HG03097 (cell line): Measurements from ENCODE around the gene DTD1.

Source experiments
- ATAC-seq: cut with Tn5 transposase; IDR thresholded peaks from one replicate; pipeline ENCODE4 v1.9.1; 2021; ENCODE audit not compliant: unreplicated experiment, low FRiP score

DTD1 gene

GRCh38 chr20:18698735-18699380 is 111.0 kb downstream of the DTD1 start:
- no peak for ATAC-seq

- ATAC-seq, result no peak
These were observed 114.1 kb downstream of the DTD1 start for GRCh38 chr20:18701969-18702368.

DNA sequence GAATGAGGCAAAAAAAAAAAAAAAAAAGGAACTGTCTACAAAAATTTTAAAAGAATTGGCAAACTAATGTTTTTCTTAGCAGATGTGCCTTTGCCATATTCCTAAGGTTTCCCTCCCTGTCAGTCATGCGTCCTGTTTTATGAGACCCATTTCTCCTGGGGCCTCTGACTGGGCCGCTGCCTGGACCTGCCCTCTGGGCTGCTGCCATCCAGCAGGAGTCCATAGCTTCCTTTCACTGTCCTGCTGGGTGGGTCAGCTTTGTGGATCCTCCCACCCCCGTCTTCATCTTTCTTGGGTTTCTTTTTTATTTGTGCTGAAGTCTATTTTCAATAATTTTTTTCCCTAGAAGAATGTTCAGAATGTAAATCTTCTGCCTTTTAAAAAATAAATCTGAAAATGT is 114.9 kb downstream of the DTD1 start:
- ATAC-seq, result no peak

DNA sequence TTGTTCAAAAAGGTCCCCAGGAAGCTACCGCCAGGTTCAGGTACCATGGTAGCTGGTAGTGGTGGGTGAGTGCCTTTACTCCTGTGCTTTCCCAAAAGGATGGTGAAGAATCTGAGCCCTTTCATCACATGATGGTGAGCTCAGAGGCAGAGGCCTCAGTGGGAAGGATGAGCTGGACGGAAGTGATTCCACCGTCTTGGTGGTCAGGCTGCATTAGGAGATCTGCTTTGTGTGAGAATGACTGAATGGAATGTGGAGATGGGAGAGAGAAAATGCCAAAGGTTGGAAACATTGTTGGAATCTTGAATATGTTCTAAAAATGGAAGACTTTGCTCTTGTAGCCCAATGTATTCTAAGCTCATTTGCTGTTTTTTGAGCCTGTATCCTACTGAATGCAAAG is 117.6 kb downstream of the DTD1 start:
- no peak for ATAC-seq

- no peak for ATAC-seq
These were observed 118.1 kb downstream of the DTD1 start for GRCh38 chr20:18705910-18706309.

DNA sequence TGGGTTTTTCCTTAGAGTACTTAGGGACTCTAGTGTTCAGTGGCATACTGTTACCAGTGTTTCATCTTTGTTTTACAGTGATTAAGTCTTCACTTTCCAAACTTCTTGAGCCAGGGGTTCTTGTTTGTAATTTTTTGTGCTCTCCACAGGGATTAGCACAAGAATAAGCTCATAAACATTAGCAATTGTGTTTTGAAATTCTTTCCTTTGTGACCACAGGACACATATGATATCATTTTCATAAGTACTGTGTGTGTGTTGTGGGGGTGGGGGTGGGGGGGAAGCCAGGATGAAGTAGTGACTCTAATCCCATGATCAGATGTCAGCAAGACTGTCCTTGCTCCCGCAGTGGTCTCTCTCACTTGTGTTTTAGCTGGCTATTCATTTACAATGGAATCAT is 124.3 kb downstream of the DTD1 start:
- ATAC-seq, result no peak

DNA sequence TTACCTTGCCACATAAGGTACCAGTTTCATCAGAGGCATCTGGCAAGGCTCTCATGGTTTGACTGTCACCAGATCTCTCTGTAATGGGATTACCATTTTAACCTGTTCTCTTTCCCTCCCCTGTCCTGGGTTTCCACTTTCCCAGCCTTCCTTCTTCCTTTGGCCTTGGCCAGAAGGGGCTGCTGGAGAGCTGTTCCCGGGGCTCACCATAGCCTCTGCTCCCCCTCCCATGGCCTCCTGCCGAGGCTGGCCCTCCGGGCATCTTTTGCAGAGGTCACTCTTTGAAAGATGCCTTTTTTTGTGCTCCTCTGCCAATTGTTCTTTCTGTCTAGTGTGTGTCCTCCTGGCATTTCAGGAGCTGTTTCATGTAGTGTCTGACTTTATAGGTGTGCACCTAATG is 125.0 kb downstream of the DTD1 start:
- ATAC-seq, result no peak

GRCh38 chr20:18715564-18715963 is 127.7 kb downstream of the DTD1 start:
- no peak for ATAC-seq

GRCh38 chr20:18717062-18717461 is 129.2 kb downstream of the DTD1 start:
- ATAC-seq, result no peak

GRCh38 chr20:18718129-18718528 is 130.3 kb downstream of the DTD1 start:
- no peak for ATAC-seq

DNA sequence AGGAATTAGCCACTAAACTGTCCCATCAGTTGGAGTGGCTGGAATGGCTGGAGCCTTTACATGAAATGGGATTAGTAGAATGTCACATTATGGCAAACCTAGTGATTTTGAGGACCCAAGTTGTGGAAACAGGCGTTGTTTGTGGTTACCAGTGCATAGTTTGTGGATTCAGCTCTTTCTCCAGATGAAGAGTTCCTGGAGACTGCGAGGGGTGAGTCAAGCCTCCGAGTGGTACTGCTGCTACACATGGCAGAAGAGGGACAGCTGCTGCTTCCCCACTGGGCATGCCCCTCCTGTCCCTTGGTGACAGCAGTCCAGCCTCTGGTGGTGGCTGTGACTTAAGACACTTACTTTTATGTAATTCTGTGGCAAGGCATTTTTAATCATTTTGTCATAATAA is 131.6 kb downstream of the DTD1 start:
- ATAC-seq, result no peak

GRCh38 chr20:18721551-18722115 is 133.8 kb downstream of the DTD1 start:
- ATAC-seq, result no peak

- no peak for ATAC-seq
These were observed 134.5 kb downstream of the DTD1 start for GRCh38 chr20:18722371-18722770.

GRCh38 chr20:18724077-18724476 is 136.2 kb downstream of the DTD1 start:
- ATAC-seq, result no peak

DNA sequence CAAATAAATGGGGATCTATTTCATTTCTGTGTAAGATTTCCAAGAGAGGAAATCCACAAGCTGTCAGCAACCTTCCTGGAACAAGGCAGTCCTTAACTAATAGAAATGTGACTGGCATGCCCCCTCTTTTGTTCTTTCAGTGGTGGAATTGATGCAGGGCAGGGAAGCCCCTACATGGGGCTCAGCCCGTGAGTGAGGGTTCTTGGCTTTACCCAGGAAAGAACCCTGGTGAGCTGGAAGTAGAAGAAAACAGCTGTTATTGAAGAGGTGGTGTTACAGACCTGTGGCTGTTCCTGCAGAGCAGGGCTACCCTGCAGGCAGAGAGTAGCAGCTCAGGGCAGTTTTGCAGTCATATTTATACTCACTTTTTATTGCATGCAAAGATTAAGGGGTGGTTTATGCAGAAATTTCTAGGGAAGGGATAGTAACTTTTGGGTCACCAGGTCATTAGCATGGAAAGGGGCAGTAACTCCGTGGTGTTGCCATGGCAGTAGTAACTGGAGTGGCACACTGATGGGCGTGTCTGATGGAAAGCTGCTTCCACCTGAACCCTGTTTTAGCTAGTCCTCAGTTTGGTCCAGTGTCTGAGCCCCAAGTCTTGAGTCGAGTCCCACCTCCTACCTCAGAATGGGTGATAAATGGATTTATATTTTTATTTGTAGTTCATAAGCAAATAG is 137.1 kb downstream of the DTD1 start:
- no peak for ATAC-seq

DNA sequence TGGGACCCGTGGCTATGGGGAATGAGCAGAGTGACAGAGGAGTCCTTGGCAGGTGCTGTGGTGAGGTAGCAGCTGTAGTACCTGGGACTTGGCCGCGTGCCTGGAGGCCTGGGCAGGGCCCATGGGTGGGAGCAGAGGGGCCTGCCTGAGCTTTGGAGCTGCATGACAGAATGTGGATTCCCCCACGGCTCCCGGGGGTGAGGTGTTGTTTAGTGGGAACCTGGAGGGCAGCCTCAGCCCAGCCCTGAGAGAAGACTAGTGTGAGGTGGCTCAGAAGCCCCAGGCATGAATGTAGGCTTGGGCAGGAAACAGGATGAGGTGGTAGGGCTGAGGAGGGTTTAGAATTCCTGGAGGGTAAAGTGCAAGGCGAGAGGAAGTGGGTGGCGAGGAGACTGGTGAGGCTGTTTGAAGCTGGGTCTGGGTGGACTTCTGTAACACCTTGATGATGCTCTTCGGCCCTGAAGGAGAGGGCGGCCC is 139.2 kb downstream of the DTD1 start:
- ATAC-seq, result no peak

DNA sequence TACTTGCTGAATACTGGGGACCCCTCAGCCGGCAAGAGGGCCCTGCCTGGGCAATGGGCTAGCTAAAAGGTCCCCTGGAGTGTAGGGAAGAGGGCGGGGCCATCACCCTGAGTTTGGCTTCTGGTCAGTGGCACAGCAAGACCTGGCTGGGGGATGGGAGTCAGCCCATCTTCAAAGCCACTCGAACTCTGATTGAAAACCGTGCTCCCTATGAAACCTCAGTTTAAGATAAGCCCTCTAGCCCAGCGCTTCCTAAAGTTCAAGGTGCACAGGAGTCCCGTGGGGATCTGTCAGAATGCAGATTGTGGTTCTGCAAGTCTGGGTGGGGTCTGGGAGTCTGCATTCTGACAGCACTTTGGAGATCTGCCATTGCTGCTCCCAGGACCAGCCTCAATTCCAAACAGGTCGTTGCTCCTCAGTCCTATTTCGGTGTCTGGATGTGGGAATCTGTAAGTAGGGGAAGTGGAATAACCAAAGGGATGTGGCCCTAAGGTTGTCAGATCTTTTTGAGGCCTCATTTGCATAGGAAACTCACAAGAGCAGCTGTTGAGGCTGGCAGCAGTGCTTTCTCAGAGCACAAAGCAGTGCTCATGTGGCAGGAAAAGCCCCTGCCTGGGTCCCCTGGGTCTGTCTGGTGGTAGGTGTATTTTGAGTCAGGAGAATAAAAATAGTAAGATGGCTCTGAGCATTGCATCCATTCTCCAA is 140.5 kb downstream of the DTD1 start:
- ATAC-seq, result peak; percentile 87

DNA sequence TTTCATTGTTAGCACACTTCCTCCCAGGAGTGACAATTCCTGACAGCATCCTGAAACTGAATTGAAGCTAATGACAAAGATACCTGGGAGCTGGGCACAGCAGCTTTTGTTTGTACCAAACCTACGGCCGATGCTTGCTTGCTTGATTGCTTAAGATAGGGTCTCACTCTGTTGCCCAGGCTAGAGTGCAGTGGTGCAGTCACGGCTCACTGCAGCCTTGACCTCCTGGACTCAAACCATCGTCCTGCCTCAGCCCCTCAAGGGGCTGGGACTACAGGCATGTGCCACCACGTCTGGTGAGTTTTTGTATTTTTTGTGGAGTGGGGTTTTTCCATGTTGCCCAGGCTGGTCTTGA is 141.0 kb downstream of the DTD1 start:
- ATAC-seq, result peak; percentile 33

GRCh38 chr20:18729231-18729825 is 141.5 kb downstream of the DTD1 start:
- no peak for ATAC-seq

DNA sequence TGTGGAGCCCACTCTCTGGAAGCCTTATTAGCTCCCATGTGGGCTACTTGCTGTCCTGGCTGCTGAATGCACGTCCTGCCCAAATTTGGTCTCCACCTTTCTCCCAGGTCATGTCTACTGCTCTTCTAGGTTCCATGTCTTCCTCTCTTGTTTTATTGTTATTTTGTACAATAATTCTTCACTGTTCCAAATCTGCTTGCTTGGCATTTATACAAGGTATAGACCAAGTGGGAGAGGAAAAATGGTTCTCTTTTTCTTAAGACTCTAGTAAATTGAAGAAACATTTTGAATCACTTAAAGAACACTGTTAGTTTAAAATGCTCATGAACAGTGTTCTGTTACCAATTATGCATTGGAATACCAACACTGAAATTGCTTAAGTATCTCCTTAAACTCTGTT is 144.1 kb downstream of the DTD1 start:
- ATAC-seq, result no peak

DNA sequence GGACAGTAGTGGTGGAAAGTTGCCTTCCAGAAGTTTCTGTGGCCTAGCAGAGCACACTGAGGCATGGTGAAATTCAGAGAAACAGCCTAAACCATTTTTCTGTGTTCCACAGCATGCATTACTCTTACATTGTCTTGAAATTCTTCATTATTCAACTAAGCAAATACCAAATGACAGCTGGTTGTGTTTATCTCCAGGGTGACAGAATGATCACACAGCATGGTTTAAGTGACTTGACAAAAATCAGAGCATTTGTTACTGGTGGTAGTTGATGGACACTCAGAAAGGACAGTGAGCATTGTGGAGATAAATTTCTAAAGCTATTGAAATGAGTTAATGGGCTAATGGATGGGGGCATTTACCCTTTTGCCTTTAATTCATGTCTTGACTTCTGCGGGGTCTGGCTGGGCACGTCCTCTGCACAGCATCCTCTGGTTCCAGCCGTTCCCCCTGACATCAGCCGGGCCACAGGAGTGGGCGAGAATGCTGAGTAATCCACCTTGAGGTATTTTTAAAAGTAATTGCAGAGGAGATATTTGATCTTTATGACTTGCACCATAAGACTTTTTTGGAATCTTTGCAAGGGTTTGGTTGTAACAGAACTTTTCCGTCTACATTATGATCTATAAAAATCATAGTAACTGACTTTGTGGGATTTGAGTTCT is 146.8 kb downstream of the DTD1 start:
- ATAC-seq, result no peak
